ENCODE results near the gene GMEB2.
"Not testable (repeated sequence)": the region's sequence is repeated elsewhere in the genome, so short reads cannot be mapped to it uniquely, and the experiment has no call there.

GMEB2 gene

DNA sequence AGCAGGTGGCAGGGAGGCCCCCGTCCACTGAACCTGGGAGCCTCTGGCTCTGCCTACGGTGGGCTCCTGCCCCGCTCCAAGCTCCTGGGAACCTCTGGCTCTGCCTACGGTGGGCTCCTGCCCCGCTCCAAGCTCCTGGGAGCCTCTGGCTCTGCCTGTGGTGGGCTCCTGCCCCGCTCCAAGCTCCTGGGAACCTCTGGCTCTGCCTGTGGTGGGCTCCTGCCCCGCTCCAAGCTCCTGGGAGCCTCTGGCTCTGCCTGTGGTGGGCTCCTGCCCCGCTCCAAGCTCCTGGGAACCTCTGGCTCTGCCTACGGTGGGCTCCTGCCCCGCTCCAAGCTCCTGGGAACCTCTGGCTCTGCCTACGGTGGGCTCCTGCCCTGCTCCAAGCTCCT is 55.8 kb downstream of the GMEB2 start:
- not testable (repeated sequence) for DNase-seq (ENCODE audit: low spot score)

DNA sequence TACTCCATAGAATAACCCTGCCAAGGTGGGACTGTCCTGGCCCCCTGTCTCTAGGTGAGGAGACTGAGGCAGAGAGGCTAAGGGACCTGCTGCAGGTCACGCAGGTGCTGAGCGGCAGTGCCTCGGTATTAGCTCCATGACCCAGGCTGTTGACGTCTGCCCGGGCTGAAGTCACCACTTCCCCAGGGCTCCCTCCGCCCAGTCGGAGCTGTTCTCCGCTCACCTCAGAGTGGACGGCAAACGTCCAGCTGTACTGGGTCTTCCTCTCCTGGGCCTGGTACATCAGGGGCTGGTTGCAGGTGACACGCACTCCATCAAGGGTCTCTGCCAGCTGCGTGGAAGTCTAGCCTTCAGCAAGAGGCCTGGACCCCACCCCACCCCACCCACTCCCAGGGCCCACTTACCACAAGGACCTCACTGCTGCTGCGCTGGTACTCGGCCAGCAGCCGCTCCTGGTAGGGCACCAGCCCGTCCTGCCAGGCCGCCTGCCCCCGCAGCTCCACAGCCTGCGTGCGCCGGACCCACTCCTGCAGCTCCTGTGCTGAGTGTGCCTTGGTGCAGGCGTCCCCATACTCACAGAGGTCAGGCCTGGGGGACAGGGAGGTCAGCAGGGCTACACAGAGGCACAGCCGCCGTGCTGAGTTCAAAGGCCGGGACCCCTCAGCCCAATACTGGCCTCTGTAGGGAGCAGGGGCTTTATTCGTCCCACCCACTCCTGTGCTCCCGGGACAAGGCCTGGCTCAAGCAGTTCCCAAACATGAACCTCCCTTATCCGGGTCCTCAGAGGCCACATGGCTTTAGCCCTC is 56.4 kb downstream of the GMEB2 start:
- no peak for DNase-seq (ENCODE audit: low spot score)

DNA sequence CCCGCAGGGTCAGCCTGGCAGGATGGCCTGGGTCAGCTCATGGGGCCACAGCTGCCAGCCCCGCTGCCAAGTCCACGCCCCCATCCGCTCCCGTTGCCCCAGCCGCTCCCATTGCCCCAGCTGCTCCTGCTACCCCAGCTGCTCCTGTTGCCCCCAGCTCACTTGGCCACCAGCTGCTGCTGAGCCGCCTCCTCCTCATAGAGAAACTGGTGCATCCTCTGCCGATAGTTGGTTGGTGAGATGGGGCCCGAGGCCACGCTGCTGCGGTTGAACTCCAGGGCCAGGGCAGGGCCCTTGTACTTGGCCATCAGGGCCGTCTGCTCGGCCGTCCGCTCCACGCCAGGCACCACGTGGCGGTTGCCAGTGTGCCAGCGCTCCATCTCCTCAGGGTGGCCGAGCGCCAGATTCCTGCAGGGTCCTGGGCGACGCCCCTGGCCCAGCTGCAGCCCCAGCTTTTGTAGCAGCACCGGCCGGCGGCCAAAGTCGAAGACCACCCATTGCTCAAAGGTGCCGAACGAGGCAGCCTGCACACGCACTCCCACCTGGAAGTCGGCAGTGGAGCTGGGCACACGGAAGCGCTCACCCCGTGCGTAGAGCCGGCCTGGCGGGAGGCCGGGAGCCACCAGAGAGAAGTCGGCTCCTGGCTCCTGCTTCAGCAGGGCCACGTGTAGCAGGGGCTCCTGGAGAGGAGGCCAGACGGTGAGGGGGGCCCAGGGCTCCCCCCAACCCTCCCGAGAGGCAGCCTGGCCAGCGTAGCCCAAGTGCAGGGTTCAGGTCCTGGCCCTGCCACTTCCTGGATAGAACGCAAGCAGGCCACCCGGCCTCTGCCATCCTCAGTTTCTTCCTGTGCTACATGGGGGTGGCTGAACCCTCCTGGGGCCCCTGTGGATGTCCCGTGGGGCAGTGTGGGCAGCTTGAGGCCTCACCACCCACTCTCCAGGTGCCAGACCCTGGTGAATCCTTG is 57.6 kb downstream of the GMEB2 start:
- no peak for DNase-seq (ENCODE audit: low spot score)

DNA sequence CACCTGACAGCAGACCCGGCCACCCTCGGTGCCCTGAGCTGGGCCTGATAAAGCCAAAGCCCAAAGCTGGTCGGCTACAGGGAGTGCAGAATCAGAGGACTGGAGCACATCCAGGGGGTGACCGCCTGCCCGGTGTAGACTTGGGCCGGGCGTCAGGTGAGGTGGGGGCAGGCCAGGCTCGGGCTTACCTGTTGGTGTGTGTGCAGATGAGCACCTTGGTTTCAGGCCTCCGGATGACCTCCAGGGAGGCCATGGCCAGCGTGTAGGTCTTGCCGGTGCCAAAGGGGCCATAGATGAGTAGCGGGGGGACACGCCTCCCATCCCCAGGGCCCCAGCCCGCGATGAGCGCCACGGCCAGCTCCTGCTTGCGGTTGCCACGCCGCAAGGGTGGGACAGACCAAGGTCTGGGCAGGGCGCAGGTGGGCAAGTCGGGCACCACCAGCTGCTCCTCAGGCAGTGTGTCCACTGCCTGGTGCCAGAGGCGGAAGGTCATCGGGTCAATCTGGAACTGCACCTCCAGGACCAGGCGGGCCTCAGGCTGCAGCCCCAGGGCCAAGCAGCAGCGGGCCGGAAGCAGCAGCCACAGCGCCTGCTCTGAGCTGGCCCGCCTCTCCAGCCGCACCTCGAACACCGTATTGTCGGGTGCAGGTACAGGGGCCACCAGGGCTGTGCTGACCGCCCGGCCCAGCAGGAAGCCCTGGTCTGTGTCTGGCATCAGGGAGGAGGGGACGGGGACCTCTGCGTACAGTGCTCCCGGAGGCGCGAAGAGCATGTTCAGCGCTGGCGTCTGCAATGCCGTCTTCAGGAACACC is 58.5 kb downstream of the GMEB2 start:
- no peak for DNase-seq (ENCODE audit: low spot score)

- DNase-seq (ENCODE audit: low spot score), result no peak
These were observed 59.3 kb downstream of the GMEB2 start for GRCh38 chr20:63567386-63568169.

GRCh38 chr20:63567136-63567385 is 59.8 kb downstream of the GMEB2 start:
- DNase-seq (ENCODE audit: low spot score), result no peak

DNA sequence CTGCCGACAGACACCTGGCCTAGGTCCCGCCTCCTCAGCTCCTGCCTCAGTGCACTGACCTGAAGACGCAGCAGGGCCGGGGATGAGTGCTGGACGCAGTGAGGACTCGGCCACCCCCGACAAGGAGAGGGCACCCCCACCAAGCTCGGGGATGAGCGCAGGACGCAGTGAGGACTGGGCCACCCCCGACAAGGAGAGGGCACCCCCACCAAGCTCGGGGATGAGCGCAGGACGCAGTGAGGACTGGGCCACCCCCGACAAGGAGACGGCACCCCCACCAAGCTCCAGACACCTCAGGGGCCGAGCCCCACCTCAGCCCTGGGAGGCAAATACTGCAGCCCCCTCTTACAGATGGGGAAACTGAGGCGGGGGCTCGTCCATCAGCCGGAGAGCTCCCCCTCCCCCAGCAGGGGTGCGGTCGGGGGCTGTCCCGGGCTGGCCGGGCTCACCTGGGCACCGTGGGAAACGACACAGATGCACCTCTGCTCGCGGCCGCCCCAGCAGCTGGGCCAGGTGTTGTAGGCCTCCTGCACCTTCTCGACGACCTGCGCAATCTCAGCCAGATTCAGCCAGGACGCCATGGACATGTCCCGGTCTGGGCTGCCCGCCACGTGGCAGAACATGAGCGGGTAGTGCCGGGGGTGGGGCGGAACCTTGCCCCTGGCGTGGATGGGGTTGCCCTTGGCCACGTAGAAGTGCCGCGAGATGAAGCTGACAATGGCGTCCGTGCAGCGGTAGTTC is 60.3 kb downstream of the GMEB2 start:
- DNase-seq (ENCODE audit: low spot score), result no peak

GRCh38 chr20:63565699-63566335 is 61.1 kb downstream of the GMEB2 start:
- no peak for DNase-seq (ENCODE audit: low spot score)

- no peak for DNase-seq (ENCODE audit: low spot score)
These were observed 61.7 kb downstream of the GMEB2 start for GRCh38 chr20:63565021-63565698.

- DNase-seq (ENCODE audit: low spot score), result no peak
These were observed 62.7 kb downstream of the GMEB2 start for GRCh38 chr20:63564036-63564810.

DNA sequence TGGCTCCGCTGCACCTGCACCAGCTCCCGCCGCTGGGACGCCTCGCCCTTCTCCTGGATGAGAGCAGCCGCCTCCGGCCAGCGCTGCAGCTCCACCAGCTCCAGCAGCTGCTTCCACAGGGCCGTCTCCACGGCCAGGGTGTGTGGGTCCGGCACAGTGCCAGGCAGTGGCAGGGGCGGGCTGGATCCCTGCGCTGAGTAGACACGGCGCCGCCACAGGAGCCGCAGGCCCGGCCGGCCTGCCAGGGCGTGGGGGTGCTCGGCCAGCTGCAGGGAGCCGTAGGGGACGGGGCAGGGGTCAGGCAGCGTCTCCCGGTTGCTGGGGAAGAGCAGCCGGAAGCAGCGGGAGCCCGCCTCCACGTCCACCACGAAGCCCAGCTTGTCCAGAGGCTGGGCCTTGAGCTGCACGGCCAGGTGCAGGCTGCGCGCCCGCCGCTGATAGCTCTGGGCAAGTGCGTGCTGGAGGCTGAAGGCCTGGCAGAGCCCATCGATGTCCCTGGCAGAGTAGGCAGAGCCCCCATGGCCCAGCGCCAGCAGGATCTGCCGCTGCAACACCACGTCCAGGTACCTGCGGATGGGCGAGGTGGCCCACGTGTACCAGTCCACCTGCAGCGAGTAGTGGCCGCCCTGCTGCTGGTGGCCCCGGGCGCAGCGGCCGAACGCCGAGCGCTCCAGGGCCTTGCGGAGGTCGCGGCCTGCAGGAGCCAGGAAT is 63.5 kb downstream of the GMEB2 start:
- no peak for DNase-seq (ENCODE audit: low spot score)

- DNase-seq (ENCODE audit: low spot score), result no peak
These were observed 64.3 kb downstream of the GMEB2 start for GRCh38 chr20:63562461-63563224.

DNA sequence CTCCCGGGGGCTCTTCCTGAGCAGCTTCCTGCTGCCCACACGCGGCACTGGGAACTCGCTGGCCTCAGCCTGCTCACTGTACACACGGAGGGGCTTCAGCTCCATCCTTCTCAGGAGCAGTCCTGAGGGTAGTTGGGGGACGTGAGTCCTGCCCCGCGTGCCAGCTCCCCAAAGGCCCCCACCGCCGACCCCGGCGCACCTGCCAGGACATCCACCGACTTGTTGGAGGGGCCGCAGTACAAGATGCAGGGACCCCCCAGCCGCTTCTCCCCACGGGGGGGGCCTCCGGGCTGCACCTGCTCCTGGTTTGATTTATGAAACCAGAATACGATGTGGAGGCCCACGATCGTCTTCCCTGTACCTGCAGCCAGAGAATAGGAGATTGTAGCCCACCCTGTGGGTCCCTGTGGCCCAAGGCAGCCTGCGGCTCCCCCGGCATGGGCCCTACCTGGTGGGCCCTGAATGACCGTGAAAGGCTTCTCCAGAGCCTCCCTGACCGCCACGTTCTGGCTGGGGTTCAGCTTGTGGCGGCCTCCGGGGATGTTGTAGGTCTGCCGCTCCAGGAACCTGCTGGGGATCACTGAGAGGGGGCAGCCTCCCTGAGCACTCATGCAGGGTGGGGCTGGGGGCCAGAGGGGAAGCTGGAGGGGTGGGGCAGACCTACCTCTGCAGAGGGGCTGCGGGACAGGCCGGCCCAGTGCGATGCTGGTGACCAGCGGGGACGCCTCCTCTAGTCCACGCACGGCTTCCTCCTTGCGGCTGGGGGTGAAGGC is 65.1 kb downstream of the GMEB2 start:
- DNase-seq (ENCODE audit: low spot score), result no peak

DNA sequence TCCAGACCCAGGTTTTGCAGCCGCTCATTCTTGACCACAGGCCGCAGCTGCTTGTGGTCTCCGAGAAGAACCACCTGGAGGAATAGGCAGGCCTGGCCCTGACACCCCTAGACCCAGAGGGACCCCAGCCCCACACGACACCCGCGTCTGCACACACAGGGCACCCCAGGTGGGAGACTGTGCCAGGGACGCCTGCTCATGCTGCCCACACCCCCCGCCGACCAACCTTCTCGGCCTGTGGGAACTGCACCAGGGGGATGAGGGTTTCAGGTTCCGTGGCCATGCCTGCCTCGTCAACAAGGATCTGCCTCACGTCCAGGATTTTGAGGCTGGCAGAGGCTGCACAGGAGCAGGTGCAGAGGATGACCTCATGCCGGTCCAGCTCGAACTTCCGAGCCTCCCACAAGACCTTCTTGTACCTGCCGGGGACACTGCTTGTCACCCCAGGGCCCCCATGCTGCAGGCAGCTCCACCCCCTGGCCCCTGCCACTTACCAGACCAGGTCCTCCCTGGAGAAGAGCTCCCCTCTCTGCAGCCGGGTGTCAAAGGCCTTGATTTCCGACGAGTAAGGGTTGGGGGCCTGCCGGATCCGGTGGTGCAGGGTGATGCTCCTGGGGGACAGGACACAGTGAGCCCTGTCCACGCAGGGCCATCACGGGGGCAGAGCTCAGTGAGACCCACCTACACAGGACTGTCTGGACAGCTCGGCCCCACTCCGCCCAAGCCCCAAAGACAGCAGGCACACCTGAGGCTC is 65.9 kb downstream of the GMEB2 start:
- DNase-seq (ENCODE audit: low spot score), result no peak

GRCh38 chr20:63560333-63560805 is 66.5 kb downstream of the GMEB2 start:
- no peak for DNase-seq (ENCODE audit: low spot score)
